Esophagus squamous epithelium (tissue), 4 donors: ENCODE measurements around the gene SLC20A1.

Experiments
- CTCF ChIP-seq, 6 experiments: fragments of 450-650 bp in 4 of 6; fragments of 200-600 bp in 2 of 6; sonication (generic) in 2 of 6; IDR thresholded peaks; one replicate each; pipeline ENCODE4 v1.5.1; 2016 to 2019; ENCODE audit warnings: antibody characterized with exemption in 6 of 6, mild to moderate bottlenecking in 4 of 6, moderate library complexity in 4 of 6
- POLR2A ChIP-seq, 4 donors: fragments of 450-650 bp; IDR thresholded peaks; one replicate each; pipeline ENCODE4 v1.6.1; 2017; ENCODE audit warnings: antibody characterized with exemption in 4 of 4, mild to moderate bottlenecking in 4 of 4, moderate library complexity in 3 of 4

- no peak for TF ChIP-seq CTCF (IDR thresholded peaks at IDR 0.05)
- no peak for TF ChIP-seq POLR2A (IDR thresholded peaks at IDR 0.05)
These were observed 12.6 kb downstream of the SLC20A1 start for GRCh38 chr2:112658301-112658700.
